Neural progenitor cell (in vitro differentiated cells): ENCODE measurements around the gene UAP1L1. TPM values are rescaled to one million over a fixed set of nuclear protein-coding genes. Genes with fewer than 3 reads are reported as not detected.
A peak's percentile ranks its signal among the peaks of the same experiment; 100 is the strongest.

ENCODE experiments used
- DNase-seq: peaks from one replicate; pipeline ENCODE4 v3.0.0-alpha.2; 2016; ENCODE audit warnings: low spot score
- H2AFZ ChIP-seq: fragments of 200-600 bp; sonication (generic); replicated peaks from 2 replicates; pipeline ENCODE4 v1.6.1; 2016; ENCODE audit warnings: antibody characterized with exemption
- H3F3A ChIP-seq: fragments of 200-600 bp; sonication (generic); 2 replicates; pipeline ENCODE4 v1.6.1; 2016; ENCODE audit warnings: antibody characterized with exemption, low read depth
- H3K27ac ChIP-seq: fragments of 200-600 bp; sonication (generic); 2 replicates; pipeline ENCODE4 v1.5.1; 2016; ENCODE audit warnings: mild to moderate bottlenecking
- H3K27me3 ChIP-seq: fragments of 200-600 bp; sonication (generic); 2 replicates; pipeline ENCODE4 v1.6.1; 2016; ENCODE audit warnings: mild to moderate bottlenecking, moderate library complexity
- H3K36me3 ChIP-seq: fragments of 200-600 bp; sonication (generic); 2 replicates; pipeline ENCODE4 v1.5.1; 2016
- H3K4me1 ChIP-seq: fragments of 200-600 bp; sonication (generic); 2 replicates; pipeline ENCODE4 v1.6.1; 2016; ENCODE audit warnings: mixed run types
- H3K4me2 ChIP-seq: fragments of 200-600 bp; sonication (generic); 2 replicates; pipeline ENCODE4 v1.6.1; 2016
- H3K4me3 ChIP-seq: fragments of 200-600 bp; sonication (generic); 2 replicates; pipeline ENCODE4 v1.5.1; 2016
- H3K79me2 ChIP-seq: fragments of 200-600 bp; sonication (generic); 2 replicates; pipeline ENCODE4 v1.6.1; 2016; ENCODE audit warnings: low read depth
- H3K9ac ChIP-seq: fragments of 200-600 bp; sonication (generic); 2 replicates; pipeline ENCODE4 v1.6.1; 2016
- H3K9me3 ChIP-seq: fragments of 200-600 bp; sonication (generic); 2 replicates; pipeline ENCODE4 v1.5.1; 2016; ENCODE audit warnings: low read depth
- H4K20me1 ChIP-seq: fragments of 200-600 bp; sonication (generic); 2 replicates; pipeline ENCODE4 v1.6.1; 2016; ENCODE audit warnings: low read depth
- H3K27ac Mint-ChIP-seq: 3 replicates; pipeline ENCODE4 v1.8.0; 2021; ENCODE audit warnings: mixed read lengths
- H3K27me3 Mint-ChIP-seq: 2 replicates; pipeline ENCODE4 v1.8.0; 2022; ENCODE audit warnings: low read depth, mild to moderate bottlenecking, inconsistent platforms, moderate library complexity, mixed read lengths; ENCODE audit not compliant: insufficient read depth
- H3K36me3 Mint-ChIP-seq: 3 replicates; pipeline ENCODE4 v1.8.0; 2021; ENCODE audit warnings: mixed read lengths
- H3K4me1 Mint-ChIP-seq: 3 replicates; pipeline ENCODE4 v1.8.0; 2021; ENCODE audit warnings: mixed read lengths
- H3K4me3 Mint-ChIP-seq: 3 replicates; pipeline ENCODE4 v1.8.0; 2021; ENCODE audit warnings: mild to moderate bottlenecking, moderate library complexity, mixed read lengths
- H3K9me3 Mint-ChIP-seq: 3 replicates; pipeline ENCODE4 v1.8.0; 2020; ENCODE audit warnings: mixed read lengths
- CTCF ChIP-seq: fragments of 200-600 bp; sonication (generic); IDR thresholded peaks from 2 replicates; pipeline ENCODE4 v1.5.1; 2017; ENCODE audit warnings: antibody characterized with exemption, mild to moderate bottlenecking
- EZH2 ChIP-seq: fragments of 200-600 bp; sonication (generic); IDR thresholded peaks from 2 replicates; pipeline ENCODE4 v1.6.1; 2017; ENCODE audit warnings: antibody characterized with exemption, mild to moderate bottlenecking, moderate library complexity
- EZH2phosphoT487 ChIP-seq: fragments of 200-600 bp; sonication (generic); IDR thresholded peaks from 2 replicates; pipeline ENCODE4 v1.6.1; 2017; ENCODE audit warnings: antibody characterized with exemption
- small RNA-seq: library from RNA; depleted of rRNA; stranded (forward); fragments of <200 nt; gene quantifications from one replicate; pipeline ENCODE3, GENCODE V24; 2015
- total RNA-seq: library from RNA; depleted of rRNA; stranded (reverse); fragments of >200 nt; gene quantifications from 2 replicates; pipeline ENCODE4 v1.2.3, GENCODE V29; 2015; ENCODE audit warnings: low replicate concordance

UAP1L1 gene
- total RNA-seq, 1 donor from 2014 or later: 0.51 TPM

GRCh38 chr9:137130176-137130755 is 52.9 kb downstream of the UAP1L1 start:
- Histone ChIP-seq H3K4me3 (peak overlapping the region; percentile 83), H3K27me3 (peaks cover 52% of the 10 kb centered on the region), H3K4me2 (peak overlapping the region; percentile 86), H3K9ac (no peak overlapping the region), H3K9me3 (no peaks in the 10 kb centered on the region), H3K27ac (no peak overlapping the region), H3K36me3 (no peaks in the 10 kb centered on the region), H3K4me1 (peaks cover 7% of the 10 kb centered on the region), H3F3A (peaks cover 2% of the 10 kb centered on the region), H4K20me1 (peaks cover 11% of the 10 kb centered on the region), H3K79me2 (peaks cover 22% of the 10 kb centered on the region), H2AFZ (peak overlapping the region; percentile 75)
- TF ChIP-seq EZH2 (no peak), EZH2phosphoT487 (no peak), CTCF (no peak)
- H3K4me1 Mint-ChIP-seq: peaks cover 22% of the 10 kb centered on the region
- DNase-seq: peak; percentile 45
- H3K36me3 Mint-ChIP-seq: no peaks in the 10 kb centered on the region
- H3K27me3 Mint-ChIP-seq: peaks cover 18% of the 10 kb centered on the region
- no peaks in the 10 kb centered on the region for H3K9me3 Mint-ChIP-seq
- H3K27ac Mint-ChIP-seq: no peak overlapping the region
- H3K4me3 Mint-ChIP-seq: peak overlapping the region; percentile 95

Small RNAs within 50 kb of the gene (small RNA-seq; reads per million reads assigned to genes)
- gene RF00153: not detected

Other genes with a start within 250 kb of the UAP1L1 start
- 0.77 TPM in 1 of 2 replicates, not detected in the other for gene AJM1, start 235.0 kb upstream of the UAP1L1 start, total RNA-seq
- gene PHPT1, start 228.1 kb upstream of the UAP1L1 start, total RNA-seq: 58.8 and 110 TPM in 2 replicates
- gene MAMDC4, start 225.2 kb upstream of the UAP1L1 start, total RNA-seq: 2.6 and 8.3 TPM in 2 replicates
- 269 and 293 TPM in 2 replicates for gene EDF1, start 211.2 kb upstream of the UAP1L1 start, total RNA-seq
- gene TRAF2, start 191.0 kb upstream of the UAP1L1 start, total RNA-seq: 16.1 and 33.9 TPM in 2 replicates
- 21.5 and 85.1 TPM in 2 replicates for gene FBXW5, start 132.8 kb upstream of the UAP1L1 start, total RNA-seq
- not detected in 2 replicates for gene C8G, start 132.3 kb upstream of the UAP1L1 start, total RNA-seq
- gene LCN12, start 125.2 kb upstream of the UAP1L1 start, total RNA-seq: 0.19 TPM in 1 of 2 replicates, not detected in the other
- gene PTGDS, start 100.0 kb upstream of the UAP1L1 start, total RNA-seq: not detected in 2 replicates
- 0.09 TPM in 1 of 2 replicates, not detected in the other for gene LCNL1, start 94.5 kb upstream of the UAP1L1 start, total RNA-seq
- 31.5 and 79.6 TPM in 2 replicates for gene PAXX, start 85.1 kb upstream of the UAP1L1 start, total RNA-seq
- not detected in 2 replicates for gene CLIC3, start 80.9 kb upstream of the UAP1L1 start, total RNA-seq
- gene ABCA2, start 49.3 kb upstream of the UAP1L1 start, total RNA-seq: 2.7 and 19.7 TPM in 2 replicates
- not detected in 2 replicates for gene FUT7, start 45.4 kb upstream of the UAP1L1 start, total RNA-seq
- 3.8 and 31.3 TPM in 2 replicates for gene NPDC1, start 31.3 kb upstream of the UAP1L1 start, total RNA-seq
- not detected in 2 replicates for gene ENTPD2, start 23.5 kb upstream of the UAP1L1 start, total RNA-seq
- 5.7 and 27.7 TPM in 2 replicates for gene SAPCD2, start 7.0 kb upstream of the UAP1L1 start, total RNA-seq
- gene MAN1B1, start 9.5 kb downstream of the UAP1L1 start, total RNA-seq: 24.6 and 43.5 TPM in 2 replicates
- gene DPP7, start 37.2 kb downstream of the UAP1L1 start, total RNA-seq: 2.6 and 24.3 TPM in 2 replicates
- 0.03 TPM in 1 of 2 replicates, not detected in the other for gene GRIN1, start 61.6 kb downstream of the UAP1L1 start, total RNA-seq
- 0.59 TPM in 1 of 2 replicates, not detected in the other for gene LRRC26, start 92.5 kb downstream of the UAP1L1 start, total RNA-seq
- gene TMEM210, start 94.5 kb downstream of the UAP1L1 start, total RNA-seq: not detected in 2 replicates
- gene ANAPC2, start 111.0 kb downstream of the UAP1L1 start, total RNA-seq: 18.9 and 30.9 TPM in 2 replicates
- 27.9 and 69.8 TPM in 2 replicates for gene SSNA1, start 111.2 kb downstream of the UAP1L1 start, total RNA-seq
- gene TPRN, start 123.2 kb downstream of the UAP1L1 start, total RNA-seq: 3.4 and 9.1 TPM in 2 replicates
- gene TMEM203, start 128.1 kb downstream of the UAP1L1 start, total RNA-seq: 21.6 and 43.7 TPM in 2 replicates
- 5.1 and 20.5 TPM in 2 replicates for gene NDOR1, start 128.2 kb downstream of the UAP1L1 start, total RNA-seq
- 0.77 and 0.84 TPM in 2 replicates for gene RNF208, start 144.7 kb downstream of the UAP1L1 start, total RNA-seq
- 0.56 TPM in 1 of 2 replicates, not detected in the other for gene CYSRT1, start 147.7 kb downstream of the UAP1L1 start, total RNA-seq
- gene RNF224, start 150.0 kb downstream of the UAP1L1 start, total RNA-seq: not detected in 2 replicates
- not detected in 2 replicates for gene SLC34A3, start 153.4 kb downstream of the UAP1L1 start, total RNA-seq
- 183 and 367 TPM in 2 replicates for gene TUBB4B, start 163.8 kb downstream of the UAP1L1 start, total RNA-seq
- gene STPG3, start 173.8 kb downstream of the UAP1L1 start, total RNA-seq: not detected in 2 replicates
- gene NELFB, start 177.8 kb downstream of the UAP1L1 start, total RNA-seq: 35.2 and 76.1 TPM in 2 replicates
- 0.39 and 2.8 TPM in 2 replicates for gene TOR4A, start 200.2 kb downstream of the UAP1L1 start, total RNA-seq
- gene NRARP, start 224.8 kb downstream of the UAP1L1 start, total RNA-seq: 20.7 and 25.2 TPM in 2 replicates